OCI-LY3 (cell line): Measurements from ENCODE around the gene ZNF484.

Experiments used
- H2AFZ ChIP-seq: fragments of 200-600, 300-600 bp; shearing (Covaris generic); 2 replicates; pipeline ENCODE4 v1.6.0; 2014; ENCODE audit warnings: antibody characterized with exemption, low read depth, low read length
- H3K27ac ChIP-seq: fragments of 200-600, 300-600 bp; sonication (generic); 2 replicates; pipeline ENCODE4 v1.5.1; 2014; ENCODE audit warnings: mild to moderate bottlenecking, low read length, moderate library complexity, mixed read lengths
- H3K27me3 ChIP-seq: fragments of 200-600, 300-600 bp; sonication (generic); 2 replicates; pipeline ENCODE4 v1.6.1; 2014; ENCODE audit warnings: low read depth, low read length, mixed read lengths
- H3K36me3 ChIP-seq: fragments of 200-600, 300-600 bp; sonication (generic); replicated peaks from 2 replicates; pipeline ENCODE3; 2014; ENCODE audit warnings: low read depth, low read length, mixed read lengths
- H3K4me1 ChIP-seq: fragments of 300-600, 200-600 bp; sonication (generic); 2 replicates; pipeline ENCODE4 v1.6.1; 2014; ENCODE audit warnings: low read length, mixed read lengths
- H3K4me2 ChIP-seq: fragments of 200-600, 300-600 bp; sonication (generic); 2 replicates; pipeline ENCODE4 v1.6.1; 2014; ENCODE audit warnings: low read length, mixed read lengths
- H3K4me3 ChIP-seq: fragments of 300-600, 200-600 bp; sonication (generic); 2 replicates; pipeline ENCODE4 v1.5.1; 2014; ENCODE audit warnings: antibody characterized with exemption, mild to moderate bottlenecking, low read length, moderate library complexity
- H3K79me2 ChIP-seq: fragments of 300-600, 200-600 bp; shearing (Covaris generic); 2 replicates; pipeline ENCODE4 v1.6.1; 2014; ENCODE audit warnings: mild to moderate bottlenecking, low read length, mixed read lengths
- H3K9ac ChIP-seq: fragments of 300-600, 200-600 bp; shearing (Covaris generic); 2 replicates; pipeline ENCODE4 v1.6.0; 2014; ENCODE audit warnings: mild to moderate bottlenecking, low read length, moderate library complexity
- H3K9me3 ChIP-seq: fragments of 200-600, 300-600 bp; shearing (Covaris generic); 2 replicates; pipeline ENCODE4 v1.6.1; 2014; ENCODE audit warnings: low read length, mixed read lengths; ENCODE audit not compliant: insufficient read depth
- H4K20me1 ChIP-seq: fragments of 200-600, 300-600 bp; sonication (generic); 2 replicates; pipeline ENCODE4 v1.6.1; 2016; ENCODE audit warnings: low read length, mixed read lengths; ENCODE audit not compliant: insufficient read depth
- CTCF ChIP-seq: fragments of 200-600, 300-600 bp; sonication (generic); IDR thresholded peaks from 2 replicates; pipeline ENCODE4 v1.5.1; 2014; ENCODE audit warnings: antibody characterized with exemption, low read length, low read depth
- EZH2phosphoT487 ChIP-seq: fragments of 200-600 bp; shearing (Covaris generic); IDR thresholded peaks from 2 replicates; pipeline ENCODE4 v1.6.1; 2018; ENCODE audit warnings: antibody characterized with exemption, mixed run types, low read depth

Gene ZNF484

DNA sequence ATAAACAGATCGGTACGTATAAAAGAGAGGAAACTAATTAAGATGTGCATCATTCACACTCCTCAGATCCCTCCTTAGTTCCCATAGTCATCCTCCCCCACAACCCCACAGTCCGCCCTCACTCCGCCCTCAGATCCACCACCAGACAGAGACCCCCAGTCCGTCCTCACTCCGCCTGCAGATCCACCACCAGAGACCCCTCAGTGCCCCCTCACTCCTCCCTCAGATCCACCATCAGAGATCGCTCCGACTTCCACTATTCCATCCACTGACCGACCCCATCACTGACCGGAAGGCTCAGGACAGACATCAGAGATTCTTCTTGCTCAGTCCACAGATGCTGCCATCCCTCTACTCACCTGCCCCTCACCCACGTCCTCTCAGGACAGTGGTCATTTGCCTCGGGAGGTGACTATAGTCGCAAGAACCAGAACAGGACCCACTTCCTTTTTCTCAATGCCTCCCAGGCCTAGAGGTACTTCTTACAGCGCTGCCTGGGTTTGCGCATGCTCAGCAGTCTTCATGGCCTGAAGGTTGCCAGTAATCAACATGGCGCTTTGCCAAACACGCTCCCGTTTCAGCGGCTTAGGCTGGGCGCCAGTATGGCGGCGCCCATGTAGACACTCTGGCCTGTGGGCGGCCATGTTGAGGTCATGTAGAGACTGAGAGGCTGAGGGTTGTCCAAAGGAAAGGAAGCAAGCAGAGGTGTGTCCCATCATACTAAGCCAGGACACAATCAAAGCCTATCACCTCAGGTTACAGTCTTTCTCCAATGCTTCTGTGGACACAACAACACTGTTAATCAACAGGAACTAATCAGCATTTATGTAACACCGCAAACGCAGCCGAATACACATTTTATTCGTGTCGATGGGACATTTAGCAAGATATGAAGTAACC, at the start of gene ZNF484:
Gene ZNF484 (minus strand): TSS at position 508 of the 900 bp plus-strand sequence. CDS start 3,009 bp downstream, outside the sequence.
- H3K9me3 ChIP-seq = no peaks in the 10 kb centered on the region
- peak within 1 kb of the TSS; percentile 70 for H3K27ac ChIP-seq
- peak within 1 kb of the TSS; percentile 98 for H3K9ac ChIP-seq
- H3K4me2 ChIP-seq = peak within 1 kb of the TSS; percentile 84
- H4K20me1 ChIP-seq = no peaks in the 10 kb centered on the region
- H2AFZ ChIP-seq = peak within 1 kb of the TSS; percentile 98
- H3K27me3 ChIP-seq = no peaks in the 10 kb centered on the region
- peaks cover 28% of the 10 kb centered on the region for H3K4me1 ChIP-seq
- peaks cover 33% of the 10 kb centered on the region for H3K79me2 ChIP-seq
- no peaks in the 10 kb centered on the region for H3K36me3 ChIP-seq
- TF ChIP-seq CTCF = no peak
- TF ChIP-seq EZH2phosphoT487 = no peak
- peak within 1 kb of the TSS; percentile 97 for H3K4me3 ChIP-seq

- Histone ChIP-seq H3K36me3 (no peaks in the 10 kb centered on the region), H3K79me2 (no peaks in the 10 kb centered on the region), H3K9me3 (no peaks in the 10 kb centered on the region), H3K9ac (no peak overlapping the region), H3K4me3 (no peak overlapping the region), H3K4me2 (no peak overlapping the region), H4K20me1 (no peaks in the 10 kb centered on the region), H3K27ac (no peak overlapping the region), H3K27me3 (no peaks in the 10 kb centered on the region), H2AFZ (no peak overlapping the region), H3K4me1 (peaks cover 13% of the 10 kb centered on the region)
- no peak for TF ChIP-seq CTCF
- TF ChIP-seq EZH2phosphoT487 = no peak
Measured at GRCh38 chr9:92920437-92920836, 42.6 kb upstream of the ZNF484 start.

- Histone ChIP-seq H3K36me3 (no peaks in the 10 kb centered on the region), H3K27me3 (no peaks in the 10 kb centered on the region), H3K4me3 (no peak overlapping the region), H3K79me2 (no peaks in the 10 kb centered on the region), H3K9me3 (no peaks in the 10 kb centered on the region), H3K4me2 (peak overlapping the region; percentile 11; the same call in 1 of the 2 replicates), H3K4me1 (peaks cover 13% of the 10 kb centered on the region), H2AFZ (0 out of 2 replicates have a peak overlapping the region, but pooled peaks have one; percentile 37), H3K9ac (no peak overlapping the region), H4K20me1 (no peaks in the 10 kb centered on the region), H3K27ac (no peak overlapping the region)
- no peak for TF ChIP-seq EZH2phosphoT487
- no peak for TF ChIP-seq CTCF
Measured at GRCh38 chr9:92917176-92917800, 39.5 kb upstream of the ZNF484 start.
